ENCODE data around the gene NHLRC4. TPM values are rescaled to one million over a fixed set of nuclear protein-coding genes. Genes with fewer than 3 reads are reported as not detected.

NHLRC4 gene
- total RNA-seq, 1 experiment from 2014 or later: 4.0 TPM

DNA sequence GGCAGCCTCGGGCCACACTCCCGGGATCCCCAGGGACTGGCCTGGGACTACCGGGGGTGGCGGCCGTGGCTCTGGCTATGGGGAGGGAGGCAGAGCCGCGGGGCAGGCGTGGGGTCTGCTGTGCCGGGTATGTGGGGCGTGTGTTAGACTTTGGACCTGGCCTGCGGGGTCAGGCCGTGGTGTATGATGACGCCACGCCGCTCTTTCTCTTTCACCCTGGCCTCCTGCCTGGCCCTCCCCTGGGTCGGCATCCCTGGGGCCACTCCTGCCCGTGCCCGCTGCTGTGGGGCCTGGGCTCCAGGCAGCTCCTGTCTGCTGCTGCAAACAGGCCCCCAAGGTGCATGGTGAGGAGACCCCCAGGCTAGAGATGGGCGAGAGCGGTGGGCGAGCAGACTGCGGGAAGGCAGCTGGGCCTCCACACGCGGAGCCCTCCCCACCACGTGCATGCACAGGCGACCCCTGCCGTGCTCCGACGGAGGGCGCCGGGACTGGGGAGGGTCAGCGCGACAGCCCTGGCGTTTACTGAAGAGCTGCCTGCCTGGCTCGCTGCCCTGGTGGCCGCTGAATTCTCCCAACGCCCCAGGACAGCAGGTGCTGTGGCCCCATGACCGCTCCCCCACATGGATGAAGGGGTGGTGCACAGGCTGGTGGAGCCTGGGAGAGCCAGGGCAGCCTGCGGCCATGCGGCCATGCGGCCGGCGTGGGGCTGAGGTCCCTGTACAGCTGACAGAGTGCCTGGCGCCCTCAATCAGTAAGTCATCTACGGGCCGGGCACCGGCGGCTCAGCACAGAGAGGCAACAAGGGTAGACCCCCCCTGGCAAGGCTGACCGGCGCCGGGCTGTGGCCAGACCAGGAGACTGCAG, 23.3 kb upstream of the NHLRC4 start:
- no peaks in the 10 kb centered on the region for H3K9me3 ChIP-seq (ENCODE audit: control insufficient read depth, insufficient read depth, low read depth, low read length)
- CTCF ChIA-PET: interaction anchor here (0.9 kb wide), 1 partner anchor 14 kb away, joined by 8 read pairs; no protein-coding TSS in a partner anchor
- no peak overlapping the region for H3K4me3 ChIP-seq (ENCODE audit: low read depth in 2 of 2, low read length in 2 of 2)
- no peaks in the 10 kb centered on the region for H3K27me3 ChIP-seq (ENCODE audit: control insufficient read depth, insufficient read depth, low read length)
- H3K4me1 ChIP-seq (ENCODE audit: control insufficient read depth, insufficient read depth, low read length): 0 out of 2 replicates have a peak, but pooled peaks cover 5% of the 10 kb centered on the region
- no TSS peak for BruUV-seq (replicated peaks)
- no peak overlapping the region for H3K27ac ChIP-seq (ENCODE audit: low read length)
- no peak for DNase-seq (ENCODE audit: low read depth, low spot score)
- TF ChIP-seq TCF7L2 (IDR thresholded peaks at IDR 0.05; ENCODE audit: low read depth, low read length): no peak
- no peak for TF ChIP-seq POLR2AphosphoS5 (IDR thresholded peaks at IDR 0.05; ENCODE audit: low read depth, low read length)
- no peak for TF ChIP-seq REST (IDR thresholded peaks at IDR 0.05; ENCODE audit: insufficient read depth in 1 of 2, low read depth in 2 of 2, low read length in 1 of 2)
- TF ChIP-seq, protein P1, sequence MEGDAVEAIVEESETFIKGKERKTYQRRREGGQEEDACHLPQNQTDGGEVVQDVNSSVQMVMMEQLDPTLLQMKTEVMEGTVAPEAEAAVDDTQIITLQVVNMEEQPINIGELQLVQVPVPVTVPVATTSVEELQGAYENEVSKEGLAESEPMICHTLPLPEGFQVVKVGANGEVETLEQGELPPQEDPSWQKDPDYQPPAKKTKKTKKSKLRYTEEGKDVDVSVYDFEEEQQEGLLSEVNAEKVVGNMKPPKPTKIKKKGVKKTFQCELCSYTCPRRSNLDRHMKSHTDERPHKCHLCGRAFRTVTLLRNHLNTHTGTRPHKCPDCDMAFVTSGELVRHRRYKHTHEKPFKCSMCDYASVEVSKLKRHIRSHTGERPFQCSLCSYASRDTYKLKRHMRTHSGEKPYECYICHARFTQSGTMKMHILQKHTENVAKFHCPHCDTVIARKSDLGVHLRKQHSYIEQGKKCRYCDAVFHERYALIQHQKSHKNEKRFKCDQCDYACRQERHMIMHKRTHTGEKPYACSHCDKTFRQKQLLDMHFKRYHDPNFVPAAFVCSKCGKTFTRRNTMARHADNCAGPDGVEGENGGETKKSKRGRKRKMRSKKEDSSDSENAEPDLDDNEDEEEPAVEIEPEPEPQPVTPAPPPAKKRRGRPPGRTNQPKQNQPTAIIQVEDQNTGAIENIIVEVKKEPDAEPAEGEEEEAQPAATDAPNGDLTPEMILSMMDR (IDR thresholded peaks at IDR 0.05): no peak
- no peak for TF ChIP-seq SIN3A (IDR thresholded peaks at IDR 0.05; ENCODE audit: borderline replicate concordance, insufficient read depth, low read depth, low read length)
- intact Hi-C loops (cut with micrococcal nuclease; ENCODE audit: unreplicated experiment) (no loop called here), in situ Hi-C loops (cut with HindIII; ENCODE audit: low pct_unique_long_range_greater_than_20kb, low sequenced_read_pairs) (no loop called here)
- H3K36me3 ChIP-seq (ENCODE audit: control insufficient read depth, insufficient read depth, low read length): no peaks in the 10 kb centered on the region
- POLR2A ChIA-PET: interaction anchor here (0.5 kb wide), 1 partner anchor 409 kb away, joined by 4 read pairs; no protein-coding TSS in a partner anchor
- ATAC-seq: no peak

GRCh38 chr16:544517-544916, 22.3 kb upstream of the NHLRC4 start:
- in situ Hi-C loops (cut with HindIII; ENCODE audit: low pct_unique_long_range_greater_than_20kb, low sequenced_read_pairs): no loop called here
- BruUV-seq (replicated peaks): no TSS peak
- TF ChIP-seq, protein P1 (IDR thresholded peaks at IDR 0.05): no peak
- no peak for TF ChIP-seq REST (IDR thresholded peaks at IDR 0.05; ENCODE audit: insufficient read depth in 1 of 2, low read depth in 2 of 2, low read length in 1 of 2)
- TF ChIP-seq POLR2AphosphoS5 (IDR thresholded peaks at IDR 0.05; ENCODE audit: low read depth, low read length): no peak
- no peak for TF ChIP-seq SIN3A (IDR thresholded peaks at IDR 0.05; ENCODE audit: borderline replicate concordance, insufficient read depth, low read depth, low read length)
- no peak for TF ChIP-seq TCF7L2 (IDR thresholded peaks at IDR 0.05; ENCODE audit: low read depth, low read length)
- Histone ChIP-seq H3K9me3 (ENCODE audit: control insufficient read depth, insufficient read depth, low read depth, low read length) (no peaks in the 10 kb centered on the region), H3K27ac (ENCODE audit: low read length) (no peak overlapping the region), H3K4me3 (ENCODE audit: low read depth in 2 of 2, low read length in 2 of 2) (no peak overlapping the region), H3K36me3 (ENCODE audit: control insufficient read depth, insufficient read depth, low read length) (no peaks in the 10 kb centered on the region), H3K4me1 (ENCODE audit: control insufficient read depth, insufficient read depth, low read length) (0 out of 2 replicates have a peak, but pooled peaks cover 3% of the 10 kb centered on the region), H3K27me3 (ENCODE audit: control insufficient read depth, insufficient read depth, low read length) (no peaks in the 10 kb centered on the region)
- ChIA-PET POLR2A (no interaction called here), CTCF (no interaction called here)
- DNase-seq (ENCODE audit: low read depth, low spot score) (no peak), ATAC-seq (no peak)
- intact Hi-C loops (cut with micrococcal nuclease; ENCODE audit: unreplicated experiment): no loop called here
